Fibroblast of lung (primary cell): ENCODE measurements around the gene SPACA7.

Experiments used
- EZH2 ChIP-seq: IDR thresholded peaks from 2 replicates; pipeline ENCODE4 v1.5.1; 2012; ENCODE audit warnings: low read length, control low read depth, mild to moderate bottlenecking; ENCODE audit errors: missing control alignments
- TF ChIP-seq, protein P1 (sequence below), 2 donors: IDR thresholded peaks in 1 of 2; conservative IDR thresholded peaks in 1 of 2; 1 replicate in 1 of 2; 2 replicates in 1 of 2; pipeline ENCODE4 v1.5.1; 2011 to 2012; ENCODE audit warnings: low read length in 2 of 2, control low read depth in 1 of 2, inconsistent platforms in 1 of 2, low read depth in 1 of 2, mild to moderate bottlenecking in 1 of 2

DNA sequence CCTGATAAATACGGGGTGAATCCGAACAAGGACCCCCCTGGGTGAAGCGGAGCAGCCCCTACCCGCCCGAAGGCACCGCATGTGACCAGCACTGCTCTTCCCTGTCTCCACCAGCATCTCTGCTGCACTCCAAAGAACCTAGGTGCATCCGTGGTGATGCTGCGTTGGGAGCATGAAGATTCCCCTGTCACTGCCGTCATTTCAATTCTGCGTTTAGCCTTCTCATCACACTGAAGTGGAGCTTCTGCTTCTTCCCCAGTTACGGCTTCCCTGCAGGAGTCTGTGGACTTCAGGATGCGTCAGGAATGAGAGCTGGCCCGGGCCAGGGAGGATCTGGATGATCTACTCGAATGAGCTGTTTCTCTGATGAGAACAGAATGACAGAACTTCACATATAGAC is 47.9 kb downstream of the SPACA7 start:
- TF ChIP-seq, protein P1, sequence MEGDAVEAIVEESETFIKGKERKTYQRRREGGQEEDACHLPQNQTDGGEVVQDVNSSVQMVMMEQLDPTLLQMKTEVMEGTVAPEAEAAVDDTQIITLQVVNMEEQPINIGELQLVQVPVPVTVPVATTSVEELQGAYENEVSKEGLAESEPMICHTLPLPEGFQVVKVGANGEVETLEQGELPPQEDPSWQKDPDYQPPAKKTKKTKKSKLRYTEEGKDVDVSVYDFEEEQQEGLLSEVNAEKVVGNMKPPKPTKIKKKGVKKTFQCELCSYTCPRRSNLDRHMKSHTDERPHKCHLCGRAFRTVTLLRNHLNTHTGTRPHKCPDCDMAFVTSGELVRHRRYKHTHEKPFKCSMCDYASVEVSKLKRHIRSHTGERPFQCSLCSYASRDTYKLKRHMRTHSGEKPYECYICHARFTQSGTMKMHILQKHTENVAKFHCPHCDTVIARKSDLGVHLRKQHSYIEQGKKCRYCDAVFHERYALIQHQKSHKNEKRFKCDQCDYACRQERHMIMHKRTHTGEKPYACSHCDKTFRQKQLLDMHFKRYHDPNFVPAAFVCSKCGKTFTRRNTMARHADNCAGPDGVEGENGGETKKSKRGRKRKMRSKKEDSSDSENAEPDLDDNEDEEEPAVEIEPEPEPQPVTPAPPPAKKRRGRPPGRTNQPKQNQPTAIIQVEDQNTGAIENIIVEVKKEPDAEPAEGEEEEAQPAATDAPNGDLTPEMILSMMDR (conservative IDR thresholded peaks at IDR 0.05 in 1 of 2, IDR thresholded peaks at IDR 0.05 in 1 of 2; ENCODE audit: low read depth in 1 of 2, low read length in 2 of 2): no peak
- no peak for TF ChIP-seq EZH2
